ENCODE results near the gene MB21D2.
A peak's percentile ranks its signal among the peaks of the same experiment; 100 is the strongest.
"Not testable (repeated sequence)": the region's sequence is repeated elsewhere in the genome, so short reads cannot be mapped to it uniquely, and the experiment has no call there.

Gene MB21D2

DNA sequence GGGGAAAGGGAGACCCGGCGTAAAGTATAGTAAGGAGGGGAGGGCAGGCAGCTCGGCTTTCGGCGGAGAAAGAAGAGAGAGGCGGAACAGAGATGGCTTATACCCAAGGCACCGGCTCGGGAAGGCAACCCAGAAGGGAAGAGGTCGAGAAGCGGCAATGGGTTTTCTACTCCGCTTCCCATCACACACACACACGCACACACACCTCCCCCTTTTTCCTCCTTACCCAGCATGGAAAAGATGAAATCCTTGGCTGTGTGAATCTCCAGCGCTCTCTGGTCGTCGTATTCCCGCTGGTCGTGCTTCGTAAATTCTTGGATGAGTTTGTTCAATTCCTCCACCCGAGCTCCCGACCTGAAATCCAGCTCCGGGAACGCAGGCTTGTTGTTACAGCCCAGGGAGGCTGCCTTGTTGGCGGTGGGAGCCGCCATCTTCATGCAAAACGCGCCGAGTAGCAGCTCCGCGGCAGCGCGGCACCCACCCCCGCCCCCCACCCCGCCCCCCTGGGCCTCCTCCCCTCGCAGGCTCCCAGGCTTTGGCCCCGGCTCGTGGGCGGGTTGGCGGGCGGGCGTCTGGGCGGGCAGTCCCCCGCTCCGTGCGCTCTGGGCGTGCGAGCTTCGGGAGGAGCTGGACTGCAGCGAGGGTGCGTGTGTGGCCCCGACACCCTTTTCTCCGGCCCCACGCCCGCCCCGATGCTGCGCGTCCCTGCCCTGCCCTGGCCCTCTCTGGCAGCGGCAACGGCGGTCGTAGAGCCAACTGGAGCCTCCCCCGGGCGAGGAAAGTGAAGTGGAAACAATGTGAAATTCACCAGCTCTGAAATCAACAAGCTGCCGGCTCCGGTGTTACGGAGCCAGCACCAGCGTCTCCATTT lies at the start of gene MB21D2:
MB21D2 (minus strand) TSS at position 453 of the 871 bp plus-strand sequence; CDS start at position 437, 16 bp downstream.
- peak; percentile 84 for DNase-seq (ENCODE audit: low spot score)

DNA sequence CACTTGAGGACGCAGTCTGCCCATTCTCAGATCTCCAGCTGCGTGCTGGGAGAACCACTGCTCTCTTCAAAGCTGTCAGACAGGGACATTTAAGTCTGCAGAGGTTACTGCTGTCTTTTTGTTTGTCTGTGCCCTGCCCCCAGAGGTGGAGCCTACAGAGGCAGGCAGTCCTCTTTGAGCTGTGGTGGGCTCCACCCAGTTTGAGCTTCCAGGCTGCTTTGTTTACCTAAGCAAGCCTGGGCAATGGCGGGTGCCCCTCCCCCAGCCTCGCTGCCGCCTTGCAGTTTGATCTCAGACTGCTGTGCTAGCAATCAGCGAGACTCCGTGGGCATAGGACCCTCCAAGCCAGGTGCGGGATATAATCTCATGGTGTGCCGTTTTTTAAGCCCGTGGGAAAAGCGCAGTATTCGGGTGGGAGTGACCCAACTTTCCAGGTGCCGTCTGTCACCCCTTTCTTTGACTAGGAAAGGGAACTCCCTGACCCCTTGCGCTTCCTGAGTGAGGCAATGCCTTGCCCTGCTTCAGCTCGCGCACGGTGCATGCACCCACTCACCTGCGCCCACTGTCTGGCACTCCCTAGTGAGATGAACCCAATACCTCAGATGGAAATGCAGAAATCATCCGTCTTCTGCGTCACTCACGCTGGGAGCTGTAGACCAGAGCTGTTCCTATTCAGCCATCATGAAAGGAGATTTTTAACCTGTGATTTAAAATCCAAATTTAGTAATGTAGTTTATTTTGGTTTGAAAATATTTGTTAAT lies 47.5 kb upstream of the MB21D2 start:
- DNase-seq (ENCODE audit: low spot score): not testable (repeated sequence)

DNA sequence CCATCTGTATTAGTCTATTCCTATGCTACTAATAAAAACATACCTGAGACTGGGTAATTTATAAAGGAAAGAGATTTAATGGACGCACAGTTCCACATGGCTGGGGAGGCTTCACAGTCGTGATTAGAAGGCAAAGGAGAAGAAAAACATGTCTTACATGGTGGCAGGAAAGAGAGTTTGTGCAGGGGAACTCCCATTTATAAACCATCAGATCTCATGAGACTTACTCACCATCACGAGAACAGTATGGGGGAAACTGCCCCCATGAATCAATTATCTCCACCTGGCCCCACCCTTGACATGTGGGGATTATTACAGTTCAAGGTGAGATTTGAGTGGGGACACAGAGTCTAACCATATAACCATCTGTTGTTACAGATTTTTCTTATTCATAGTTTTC lies 42.1 kb upstream of the MB21D2 start:
- no peak for DNase-seq (ENCODE audit: low spot score)

- DNase-seq (ENCODE audit: low spot score): no peak
These were observed 40.7 kb upstream of the MB21D2 start for GRCh38 chr3:192958219-192958872.

GRCh38 chr3:192957441-192958021 lies 39.9 kb upstream of the MB21D2 start:
- peak; percentile 87 for DNase-seq (ENCODE audit: low spot score)

DNA sequence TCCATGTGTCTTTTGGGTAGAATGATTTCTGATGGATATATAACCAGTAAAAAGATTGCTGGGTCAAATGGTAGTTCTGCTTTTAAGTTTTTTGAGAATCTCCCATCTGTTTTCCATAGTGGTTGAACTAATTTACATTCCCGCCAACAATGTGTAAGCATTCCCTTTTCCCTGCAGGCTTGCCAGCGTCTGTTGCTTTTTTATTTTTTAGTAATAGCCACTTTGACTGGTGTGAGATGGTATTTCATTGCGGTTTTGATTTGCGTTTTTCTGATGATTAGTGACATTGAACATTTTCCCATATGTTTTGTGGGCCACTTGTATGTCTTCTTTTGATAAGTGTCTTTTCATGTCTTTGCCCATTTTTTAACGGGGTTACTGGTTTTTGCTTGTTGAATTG lies 36.3 kb upstream of the MB21D2 start:
- DNase-seq (ENCODE audit: low spot score): no peak

- DNase-seq (ENCODE audit: low spot score): no peak
These were observed 29.8 kb upstream of the MB21D2 start for GRCh38 chr3:192947421-192947820.

- DNase-seq (ENCODE audit: low spot score): no peak
These were observed 25.7 kb upstream of the MB21D2 start for GRCh38 chr3:192943393-192943792.

GRCh38 chr3:192942625-192943024 lies 25.0 kb upstream of the MB21D2 start:
- no peak for DNase-seq (ENCODE audit: low spot score)

- no peak for DNase-seq (ENCODE audit: low spot score)
These were observed 22.5 kb upstream of the MB21D2 start for GRCh38 chr3:192940129-192940528.

GRCh38 chr3:192935441-192935840 lies 17.8 kb upstream of the MB21D2 start:
- DNase-seq (ENCODE audit: low spot score): no peak

DNA sequence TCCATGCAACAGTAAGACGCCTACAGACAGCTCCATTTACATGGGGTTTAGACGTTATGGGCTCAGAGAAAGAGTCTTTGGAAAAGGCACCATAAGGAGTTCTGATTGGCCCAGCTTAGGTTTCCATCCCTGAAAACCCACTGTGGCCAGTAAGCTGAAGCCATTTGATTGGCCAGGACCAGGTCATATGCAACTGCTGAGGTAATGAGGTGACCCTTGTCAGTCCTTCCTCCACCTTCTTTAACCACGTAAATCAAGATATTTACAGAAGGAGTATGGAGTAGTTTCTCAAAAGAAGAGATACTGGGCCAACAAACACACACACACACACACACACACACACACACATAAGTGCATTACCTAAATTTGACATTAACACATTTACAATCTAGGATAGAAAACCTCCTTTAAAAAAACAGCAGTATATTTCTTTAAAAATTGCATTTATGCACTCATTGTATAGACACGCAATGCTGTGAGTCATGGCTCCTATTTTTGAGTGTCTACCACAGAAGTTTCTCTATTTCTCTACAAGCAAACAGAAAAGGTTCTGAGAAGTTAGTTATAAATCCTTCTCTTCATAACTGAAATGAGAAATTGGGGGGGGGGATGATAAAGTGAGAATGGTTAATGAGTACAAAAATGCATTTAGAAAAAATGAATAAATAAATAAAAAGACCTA lies 16.3 kb upstream of the MB21D2 start:
- no peak for DNase-seq (ENCODE audit: low spot score)

DNA sequence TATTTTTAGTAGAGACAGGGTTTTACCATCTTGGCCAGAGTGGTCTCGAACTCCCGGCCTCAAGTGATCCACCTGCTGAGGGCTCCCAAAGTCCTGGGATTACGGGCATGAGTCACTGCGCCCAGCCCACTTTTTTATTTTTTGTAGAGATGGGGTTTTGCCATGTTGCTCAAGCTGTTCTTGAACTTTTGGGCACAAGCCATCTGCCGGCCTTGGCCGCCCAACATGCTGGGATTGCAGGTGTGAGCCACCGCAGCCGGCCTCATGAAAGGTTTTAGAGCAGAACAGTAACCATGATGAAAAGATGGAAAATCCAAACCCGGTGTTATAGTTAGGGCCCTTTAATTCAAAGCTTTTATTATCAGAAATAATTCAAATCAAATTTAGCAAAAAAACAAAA lies 15.6 kb upstream of the MB21D2 start:
- no peak for DNase-seq (ENCODE audit: low spot score)

DNA sequence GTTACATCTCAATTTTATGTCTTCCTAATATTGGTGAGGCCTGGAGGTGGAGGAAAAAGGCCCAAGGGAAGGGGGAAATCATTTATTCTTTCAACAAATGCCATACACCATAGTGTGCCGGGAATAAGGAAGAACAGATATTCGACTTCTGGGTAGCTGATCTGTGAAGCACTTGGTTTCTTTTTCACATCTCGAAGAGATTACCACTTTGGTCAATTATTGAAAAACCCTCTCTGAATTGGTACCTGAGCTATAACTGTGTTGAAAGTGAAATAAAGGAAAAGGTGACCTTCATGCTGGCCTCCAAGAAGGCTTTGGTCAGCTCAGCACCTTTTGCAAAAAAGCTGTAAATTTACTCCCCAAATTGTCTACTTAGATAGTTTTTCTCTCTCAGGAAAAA lies 14.2 kb upstream of the MB21D2 start:
- no peak for DNase-seq (ENCODE audit: low spot score)

- no peak for DNase-seq (ENCODE audit: low spot score)
These were observed 12.9 kb upstream of the MB21D2 start for GRCh38 chr3:192930577-192930976.

DNA sequence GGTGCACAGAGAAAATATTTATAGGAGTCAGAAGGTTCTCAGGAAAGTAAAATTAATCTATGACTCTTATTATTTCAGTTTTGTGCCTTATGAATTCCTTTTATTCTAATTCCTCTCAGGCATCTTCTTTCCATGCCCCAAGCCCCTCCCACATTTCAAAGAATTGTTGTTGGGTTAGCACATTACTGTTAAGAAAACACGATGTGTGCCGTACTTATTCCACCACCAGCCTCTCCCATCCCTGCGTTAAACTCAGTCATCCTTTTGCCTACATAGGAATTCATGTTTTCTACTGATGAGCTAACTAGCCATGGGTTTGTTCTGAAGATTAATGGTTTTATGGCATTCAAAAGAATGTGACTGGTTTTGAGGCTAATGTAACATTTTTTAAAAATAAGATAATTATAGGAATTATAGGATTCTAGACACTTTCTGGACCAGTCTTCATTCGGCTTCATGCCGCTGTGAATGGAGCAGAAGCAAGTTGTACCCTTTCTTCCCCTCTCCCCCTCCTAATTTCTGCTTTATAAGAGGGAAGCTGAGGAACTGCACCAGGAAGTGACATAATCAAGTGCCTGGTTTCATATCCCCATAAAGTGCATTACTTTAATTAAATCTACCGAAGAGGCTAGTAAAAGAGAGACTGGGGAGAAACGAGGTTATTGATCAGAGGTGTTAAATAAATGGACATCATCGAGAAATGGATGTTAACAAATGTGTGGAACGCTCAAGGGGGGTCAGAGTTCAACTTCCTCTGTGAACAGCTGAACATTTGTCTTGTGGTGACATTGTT lies 12.3 kb upstream of the MB21D2 start:
- DNase-seq (ENCODE audit: low spot score): peak; percentile 64

DNA sequence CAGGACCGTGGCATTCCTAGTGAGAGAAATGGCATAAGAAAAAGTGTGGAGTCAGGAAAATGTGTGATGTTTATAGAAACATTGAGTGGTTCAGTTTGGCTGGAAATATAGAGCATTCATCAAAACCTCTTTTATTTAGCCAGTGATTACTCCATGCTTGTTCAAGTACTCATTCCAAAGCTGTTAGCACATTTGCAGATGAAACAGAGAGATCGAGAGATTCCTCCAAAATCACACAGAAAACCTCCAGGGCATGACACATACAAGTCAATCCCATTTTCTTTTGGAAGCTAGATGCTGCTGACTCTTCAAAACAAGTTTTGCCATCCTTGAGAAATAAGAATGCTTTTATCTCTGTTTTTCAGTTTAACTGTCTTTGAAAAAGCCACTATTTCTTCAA lies 11.5 kb upstream of the MB21D2 start:
- DNase-seq (ENCODE audit: low spot score): no peak

DNA sequence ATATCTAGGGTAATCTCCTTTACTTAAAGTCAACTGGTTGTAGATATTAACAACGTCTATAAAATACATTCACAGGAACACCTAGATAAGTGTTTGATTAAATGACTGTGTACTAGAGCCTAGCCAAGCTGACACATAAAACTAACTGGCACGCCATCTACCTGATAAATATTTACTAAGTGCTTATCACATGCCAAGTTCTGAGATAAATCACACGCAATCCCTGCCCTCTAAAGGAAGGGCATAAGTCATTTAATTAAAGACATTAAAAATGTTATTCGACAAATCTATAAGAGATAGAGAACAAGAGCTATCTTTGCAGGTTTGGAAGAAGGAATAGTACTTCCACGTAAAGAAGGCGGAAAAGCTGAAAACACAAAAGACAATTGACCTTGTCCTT lies 11.1 kb upstream of the MB21D2 start:
- no peak for DNase-seq (ENCODE audit: low spot score)

GRCh38 chr3:192928016-192928415 lies 10.4 kb upstream of the MB21D2 start:
- DNase-seq (ENCODE audit: low spot score): no peak

DNA sequence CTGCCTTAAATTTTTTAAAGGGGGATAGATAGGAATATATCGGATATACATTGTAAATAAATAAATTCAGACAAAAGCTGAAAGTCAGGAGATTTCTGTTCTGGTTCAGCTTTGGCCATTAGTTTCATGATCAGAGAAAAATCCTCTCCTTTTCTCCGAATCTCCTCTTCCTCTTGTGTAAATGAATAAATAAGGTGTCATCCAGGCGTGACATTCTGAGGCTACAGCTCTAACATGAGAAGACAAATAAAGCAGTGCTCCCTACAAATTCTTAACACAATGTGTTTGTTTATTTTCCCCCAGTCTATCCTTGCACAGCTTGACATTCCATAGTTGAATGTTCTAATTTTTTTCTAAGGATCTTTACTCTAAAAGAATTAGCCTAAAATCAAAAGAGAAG lies 9.4 kb upstream of the MB21D2 start:
- DNase-seq (ENCODE audit: low spot score): no peak

DNA sequence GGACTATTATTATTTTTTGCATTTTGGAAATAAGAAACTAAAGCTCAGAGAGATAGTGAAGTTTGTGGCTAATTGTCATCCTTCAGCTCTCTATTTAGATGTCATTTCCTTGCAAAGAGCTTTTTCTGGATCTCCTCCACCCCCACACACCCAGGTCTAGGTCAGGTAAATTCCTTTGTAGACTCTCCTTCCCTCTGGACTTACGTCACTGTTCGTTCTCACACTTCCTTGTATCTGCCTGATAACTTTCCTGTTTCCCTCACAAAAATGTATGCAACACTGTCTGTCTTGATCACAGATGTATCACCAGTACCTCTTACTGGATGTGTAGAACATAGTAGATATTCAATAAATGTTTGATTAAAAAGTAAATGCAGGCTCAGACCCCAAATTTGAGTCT lies 6.1 kb upstream of the MB21D2 start:
- DNase-seq (ENCODE audit: low spot score): no peak

Data from pons (tissue), 1 donor.